ENCODE results near the gene TMEM60. TPM values are rescaled to one million over a fixed set of nuclear protein-coding genes. Genes with fewer than 3 reads are reported as not detected.

TMEM60 gene
- total RNA-seq, 3 donors from 2014 or later, result 12.4 to 20.5 (median 17.4) TPM

- intact Hi-C loops (cut with DNase I, micrococcal nuclease), result no loop called here
- ATAC-seq, result peak; percentile 97
- Histone ChIP-seq H3K9me3 (no peaks in the 10 kb centered on the region), H3K4me1 (ENCODE audit: low read depth) (peaks cover 25% of the 10 kb centered on the region), H3K4me3 (no peak overlapping the region), H3K36me3 (ENCODE audit: low read depth) (no peaks in the 10 kb centered on the region)
- peak in 1 of 3 donors; percentile 40 for DNase-seq
- no peak for TF ChIP-seq CTCF (IDR thresholded peaks at IDR 0.05)
These were observed 14.7 kb downstream of the TMEM60 start for GRCh38 chr7:77783545-77783944.

- Histone ChIP-seq H3K9me3 (no peaks in the 10 kb centered on the region), H3K36me3 (ENCODE audit: low read depth) (no peaks in the 10 kb centered on the region), H3K4me1 (ENCODE audit: low read depth) (peaks cover 25% of the 10 kb centered on the region), H3K4me3 (no peak overlapping the region)
- TF ChIP-seq CTCF (IDR thresholded peaks at IDR 0.05), result no peak
- ATAC-seq (peak; percentile 4), DNase-seq (no peak)
- intact Hi-C loops (cut with DNase I, micrococcal nuclease), result no loop called here
These were observed 15.1 kb downstream of the TMEM60 start for GRCh38 chr7:77783111-77783510.

- H3K4me1 ChIP-seq (ENCODE audit: low read depth), result peaks cover 25% of the 10 kb centered on the region
- no peak for TF ChIP-seq CTCF (IDR thresholded peaks at IDR 0.05)
These were observed 15.9 kb downstream of the TMEM60 start for GRCh38 chr7:77782383-77782782.

GRCh38 chr7:77778535-77778934 is 19.7 kb downstream of the TMEM60 start:
- no peaks in the 10 kb centered on the region for H3K9me3 ChIP-seq
- TF ChIP-seq CTCF (IDR thresholded peaks at IDR 0.05), result no peak
- H3K4me1 ChIP-seq (ENCODE audit: low read depth), result peaks cover 13% of the 10 kb centered on the region
- ATAC-seq (no peak), DNase-seq (no peak)
- intact Hi-C loops (cut with DNase I, micrococcal nuclease), result no loop called here
- no peak overlapping the region for H3K4me3 ChIP-seq
- no peaks in the 10 kb centered on the region for H3K36me3 ChIP-seq (ENCODE audit: low read depth)

More at GRCh38 chr7:77782383-77782782, 15.9 kb downstream of the TMEM60 start:
- H3K9me3 ChIP-seq, result no peaks in the 10 kb centered on the region
- H3K4me3 ChIP-seq, result no peak overlapping the region
- ATAC-seq (no peak), DNase-seq (no peak)
- intact Hi-C loops (cut with DNase I, micrococcal nuclease), result no loop called here
- H3K36me3 ChIP-seq (ENCODE audit: low read depth), result no peaks in the 10 kb centered on the region

GRCh38 chr7:77771901-77772300 is 26.3 kb downstream of the TMEM60 start:
- Histone ChIP-seq H3K36me3 (ENCODE audit: low read depth) (no peaks in the 10 kb centered on the region), H3K4me1 (ENCODE audit: low read depth) (peaks cover 3% of the 10 kb centered on the region), H3K9me3 (no peaks in the 10 kb centered on the region), H3K4me3 (no peak overlapping the region)
- no peak for DNase-seq
- intact Hi-C loops (cut with DNase I, micrococcal nuclease), result no loop called here
- ATAC-seq, result no peak
- TF ChIP-seq CTCF (IDR thresholded peaks at IDR 0.05), result no peak

GRCh38 chr7:77770316-77770715 is 27.9 kb downstream of the TMEM60 start:
- H3K4me3 ChIP-seq, result no peak overlapping the region
- ATAC-seq, result no peak
- no peak for TF ChIP-seq CTCF (IDR thresholded peaks at IDR 0.05)
- H3K4me1 ChIP-seq (ENCODE audit: low read depth), result peaks cover 14% of the 10 kb centered on the region
- no peaks in the 10 kb centered on the region for H3K9me3 ChIP-seq
- DNase-seq, result no peak
- no peaks in the 10 kb centered on the region for H3K36me3 ChIP-seq (ENCODE audit: low read depth)
- intact Hi-C loops (cut with DNase I, micrococcal nuclease), result no loop called here
